Endothelial cell of umbilical vein (primary cell): ENCODE data around the gene KAZN.

Experiments used
- EZH2 ChIP-seq: IDR thresholded peaks from 2 replicates; pipeline ENCODE4 v1.6.1; 2012; ENCODE audit warnings: borderline replicate concordance, low read depth, mild to moderate bottlenecking, moderate library complexity, low read length, inconsistent platforms; ENCODE audit not compliant: severe bottlenecking
- FOS ChIP-seq: IDR thresholded peaks from 2 replicates; pipeline ENCODE4 v1.6.1; 2011; ENCODE audit warnings: mild to moderate bottlenecking, low read length, moderate library complexity, borderline replicate concordance; ENCODE audit not compliant: insufficient read depth
- GATA2 ChIP-seq: IDR thresholded peaks from 2 replicates; pipeline ENCODE4 v1.7.0; 2011; ENCODE audit warnings: low read depth, mild to moderate bottlenecking, moderate library complexity, mixed read lengths, low read length; ENCODE audit not compliant: insufficient read length, insufficient read depth
- JUN ChIP-seq: IDR thresholded peaks from 2 replicates; pipeline ENCODE4 v1.6.1; 2011; ENCODE audit warnings: borderline replicate concordance, low read depth; ENCODE audit not compliant: insufficient read length, insufficient read depth
- MYC ChIP-seq: IDR thresholded peaks from one replicate; pipeline ENCODE4 v1.6.1; 2011; ENCODE audit warnings: mild to moderate bottlenecking, low read depth, low read length
- POLR2A ChIP-seq: IDR thresholded peaks from 2 replicates; pipeline ENCODE4 v1.6.1; 2012; ENCODE audit warnings: low read depth, mild to moderate bottlenecking, control low read depth, low read length
- POLR2AphosphoS5 ChIP-seq: IDR thresholded peaks from 2 replicates; pipeline ENCODE4 v1.6.1; 2012; ENCODE audit warnings: low read depth, mild to moderate bottlenecking, control low read depth, low read length, moderate library complexity; ENCODE audit not compliant: insufficient read depth
- TF ChIP-seq, protein P1 (sequence below), 2 donors: IDR thresholded peaks; 1 replicate in 1 of 2; 2 replicates in 1 of 2; pipeline ENCODE4 v1.5.1; 2011; ENCODE audit warnings: low read length in 2 of 2, mild to moderate bottlenecking in 2 of 2, moderate library complexity in 2 of 2, control low read depth in 1 of 2, inconsistent platforms in 1 of 2, low read depth in 1 of 2; ENCODE audit not compliant: insufficient read depth in 1 of 2; ENCODE audit errors: extremely low read depth in 1 of 2
- TF ChIP-seq, protein P2 (sequence below): IDR thresholded peaks from 2 replicates; pipeline ENCODE4 v1.6.1; 2011; ENCODE audit not compliant: insufficient read depth, insufficient read length

DNA sequence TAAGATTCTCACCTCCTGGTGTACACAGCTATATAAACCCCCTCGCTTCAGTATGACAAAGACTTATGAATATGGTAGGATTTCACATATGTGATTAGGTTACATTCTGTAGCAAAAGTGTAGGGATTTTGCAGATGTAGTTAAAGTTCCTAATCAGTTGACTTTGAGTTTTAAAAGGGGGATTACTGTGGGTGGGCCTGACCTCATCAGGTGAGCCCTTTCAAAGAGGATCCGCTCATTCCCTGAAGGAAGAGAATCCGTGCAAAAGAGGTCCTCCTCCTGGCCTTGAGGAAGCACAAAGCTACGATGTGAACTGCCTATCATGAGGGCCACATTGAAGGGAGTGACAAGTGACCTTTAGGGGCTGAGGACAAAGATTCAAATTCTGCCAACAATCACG is 30.6 kb upstream of the KAZN start:
- TF ChIP-seq, protein P1, sequence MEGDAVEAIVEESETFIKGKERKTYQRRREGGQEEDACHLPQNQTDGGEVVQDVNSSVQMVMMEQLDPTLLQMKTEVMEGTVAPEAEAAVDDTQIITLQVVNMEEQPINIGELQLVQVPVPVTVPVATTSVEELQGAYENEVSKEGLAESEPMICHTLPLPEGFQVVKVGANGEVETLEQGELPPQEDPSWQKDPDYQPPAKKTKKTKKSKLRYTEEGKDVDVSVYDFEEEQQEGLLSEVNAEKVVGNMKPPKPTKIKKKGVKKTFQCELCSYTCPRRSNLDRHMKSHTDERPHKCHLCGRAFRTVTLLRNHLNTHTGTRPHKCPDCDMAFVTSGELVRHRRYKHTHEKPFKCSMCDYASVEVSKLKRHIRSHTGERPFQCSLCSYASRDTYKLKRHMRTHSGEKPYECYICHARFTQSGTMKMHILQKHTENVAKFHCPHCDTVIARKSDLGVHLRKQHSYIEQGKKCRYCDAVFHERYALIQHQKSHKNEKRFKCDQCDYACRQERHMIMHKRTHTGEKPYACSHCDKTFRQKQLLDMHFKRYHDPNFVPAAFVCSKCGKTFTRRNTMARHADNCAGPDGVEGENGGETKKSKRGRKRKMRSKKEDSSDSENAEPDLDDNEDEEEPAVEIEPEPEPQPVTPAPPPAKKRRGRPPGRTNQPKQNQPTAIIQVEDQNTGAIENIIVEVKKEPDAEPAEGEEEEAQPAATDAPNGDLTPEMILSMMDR (IDR thresholded peaks at IDR 0.05; ENCODE audit: extremely low read depth in 1 of 2, insufficient read depth in 1 of 2, low read depth in 1 of 2, low read length in 2 of 2): no peak
- TF ChIP-seq FOS (no peak), JUN (no peak), POLR2A (no peak), POLR2AphosphoS5 (no peak), EZH2 (no peak), MYC (no peak), GATA2 (no peak)
- TF ChIP-seq, protein P2, sequence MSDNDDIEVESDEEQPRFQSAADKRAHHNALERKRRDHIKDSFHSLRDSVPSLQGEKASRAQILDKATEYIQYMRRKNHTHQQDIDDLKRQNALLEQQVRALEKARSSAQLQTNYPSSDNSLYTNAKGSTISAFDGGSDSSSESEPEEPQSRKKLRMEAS: no peak
